WTC11 (cell line): Measurements from ENCODE around the gene TIE1. TPM values are rescaled to one million over a fixed set of nuclear protein-coding genes. Genes with fewer than 3 reads are reported as not detected.

ENCODE experiments used
- ATF1 ChIP-seq: sonication (generic); formaldehyde crosslinking; IDR thresholded peaks from 2 replicates; pipeline ENCODE4 v1.8.1; 2023; ENCODE audit warnings: mild to moderate bottlenecking, moderate library complexity, missing genetic modification reagents
- CBFB ChIP-seq: sonication (generic); formaldehyde crosslinking; IDR thresholded peaks from 2 replicates; pipeline ENCODE4 v1.8.1; 2022; ENCODE audit warnings: mild to moderate bottlenecking, low read depth, missing genetic modification reagents
- CREM ChIP-seq: sonication (generic); formaldehyde crosslinking; IDR thresholded peaks from 2 replicates; pipeline ENCODE4 v1.8.1; 2022; ENCODE audit warnings: mild to moderate bottlenecking, missing genetic modification reagents, moderate library complexity
- ESRRA ChIP-seq: sonication (generic); formaldehyde crosslinking; IDR thresholded peaks from 2 replicates; pipeline ENCODE4 v1.8.1; 2022; ENCODE audit warnings: mild to moderate bottlenecking, missing genetic modification reagents, borderline replicate concordance
- GRHL2 ChIP-seq: fragments of 250-450 bp; sonication (Bioruptor Pico); IDR thresholded peaks from 2 replicates; pipeline ENCODE4 v1.8.0; 2022; ENCODE audit warnings: mild to moderate bottlenecking, moderate library complexity; ENCODE audit not compliant: insufficient replicate concordance, severe bottlenecking
- IRF2 ChIP-seq: sonication (generic); formaldehyde crosslinking; IDR thresholded peaks from 2 replicates; pipeline ENCODE4 v1.8.0; 2022; ENCODE audit warnings: low read depth, missing genetic modification reagents, borderline replicate concordance
- JUN ChIP-seq: sonication (generic); formaldehyde crosslinking; IDR thresholded peaks from 2 replicates; pipeline ENCODE4 v1.8.0; 2023; ENCODE audit warnings: mild to moderate bottlenecking, missing genetic modification reagents
- KAT7 ChIP-seq: sonication (generic); formaldehyde crosslinking; IDR thresholded peaks from 2 replicates; pipeline ENCODE4 v1.8.1; 2023; ENCODE audit warnings: missing genetic modification reagents, mild to moderate bottlenecking, borderline replicate concordance
- NFE2L1 ChIP-seq: sonication (generic); formaldehyde crosslinking; IDR thresholded peaks from 2 replicates; pipeline ENCODE4 v1.8.1; 2023; ENCODE audit warnings: missing genetic modification reagents
- NFYB ChIP-seq: sonication (generic); formaldehyde crosslinking; conservative IDR thresholded peaks from 2 replicates; pipeline ENCODE4 v1.8.0; 2022; ENCODE audit warnings: low read depth, missing genetic modification reagents
- NR2C2 ChIP-seq: sonication (generic); formaldehyde crosslinking; IDR thresholded peaks from 2 replicates; pipeline ENCODE4 v1.8.0; 2022; ENCODE audit warnings: mild to moderate bottlenecking, missing genetic modification reagents
- RELA ChIP-seq: sonication (generic); formaldehyde crosslinking; IDR thresholded peaks from 2 replicates; pipeline ENCODE4 v1.8.1; 2022; ENCODE audit warnings: missing genetic modification reagents, mild to moderate bottlenecking, borderline replicate concordance
- TCF7 ChIP-seq: sonication (generic); formaldehyde crosslinking; IDR thresholded peaks from 2 replicates; pipeline ENCODE4 v1.8.0; 2022; ENCODE audit warnings: mild to moderate bottlenecking, low read depth, missing genetic modification reagents, moderate library complexity
- TP53 ChIP-seq: sonication (generic); formaldehyde crosslinking; IDR thresholded peaks from 2 replicates; pipeline ENCODE4 v1.8.1; 2023; ENCODE audit warnings: mild to moderate bottlenecking, missing genetic modification reagents
- ZNF219 ChIP-seq: sonication (generic); formaldehyde crosslinking; IDR thresholded peaks from 2 replicates; pipeline ENCODE4 v1.8.0; 2023; ENCODE audit warnings: missing genetic modification reagents, mild to moderate bottlenecking, borderline replicate concordance
- ZNF232 ChIP-seq: sonication (generic); formaldehyde crosslinking; IDR thresholded peaks from 2 replicates; pipeline ENCODE4 v1.8.0; 2022; ENCODE audit warnings: mild to moderate bottlenecking, missing genetic modification reagents
- ZNF671 ChIP-seq: fragments of 250-450 bp; sonication (Bioruptor Pico); IDR thresholded peaks from 2 replicates; pipeline ENCODE4 v1.8.0; 2021; ENCODE audit warnings: mild to moderate bottlenecking
- total RNA-seq: library from RNA; stranded (reverse); gene quantifications from 3 replicates; pipeline ENCODE4 v1.2.3, GENCODE V29; 2021
- TF ChIP-seq, protein P1 (sequence below): fragments of 250-450 bp; sonication (Bioruptor Pico); IDR thresholded peaks from 2 replicates; pipeline ENCODE4 v1.9.0; 2021; ENCODE audit warnings: mild to moderate bottlenecking
- TF ChIP-seq, protein P2 (sequence below): sonication (generic); formaldehyde crosslinking; IDR thresholded peaks from 2 replicates; pipeline ENCODE4 v1.8.1; 2022; ENCODE audit warnings: low read depth, missing genetic modification reagents, borderline replicate concordance
- TF ChIP-seq, protein P3 (sequence below): sonication (generic); formaldehyde crosslinking; IDR thresholded peaks from 2 replicates; pipeline ENCODE4 v1.8.1; 2023; ENCODE audit warnings: mild to moderate bottlenecking, moderate library complexity, missing genetic modification reagents
- TF ChIP-seq, protein P4 (sequence below): sonication (generic); formaldehyde crosslinking; IDR thresholded peaks from 2 replicates; pipeline ENCODE4 v1.8.0; 2023; ENCODE audit warnings: mild to moderate bottlenecking, missing genetic modification reagents
- TF ChIP-seq, protein P5 (sequence below): sonication (generic); formaldehyde crosslinking; IDR thresholded peaks from 2 replicates; pipeline ENCODE4 v1.8.0; 2023; ENCODE audit warnings: missing genetic modification reagents, mild to moderate bottlenecking, borderline replicate concordance

The TIE1 gene
- total RNA-seq, 1 experiment from 2014 or later: 2.5 TPM

DNA sequence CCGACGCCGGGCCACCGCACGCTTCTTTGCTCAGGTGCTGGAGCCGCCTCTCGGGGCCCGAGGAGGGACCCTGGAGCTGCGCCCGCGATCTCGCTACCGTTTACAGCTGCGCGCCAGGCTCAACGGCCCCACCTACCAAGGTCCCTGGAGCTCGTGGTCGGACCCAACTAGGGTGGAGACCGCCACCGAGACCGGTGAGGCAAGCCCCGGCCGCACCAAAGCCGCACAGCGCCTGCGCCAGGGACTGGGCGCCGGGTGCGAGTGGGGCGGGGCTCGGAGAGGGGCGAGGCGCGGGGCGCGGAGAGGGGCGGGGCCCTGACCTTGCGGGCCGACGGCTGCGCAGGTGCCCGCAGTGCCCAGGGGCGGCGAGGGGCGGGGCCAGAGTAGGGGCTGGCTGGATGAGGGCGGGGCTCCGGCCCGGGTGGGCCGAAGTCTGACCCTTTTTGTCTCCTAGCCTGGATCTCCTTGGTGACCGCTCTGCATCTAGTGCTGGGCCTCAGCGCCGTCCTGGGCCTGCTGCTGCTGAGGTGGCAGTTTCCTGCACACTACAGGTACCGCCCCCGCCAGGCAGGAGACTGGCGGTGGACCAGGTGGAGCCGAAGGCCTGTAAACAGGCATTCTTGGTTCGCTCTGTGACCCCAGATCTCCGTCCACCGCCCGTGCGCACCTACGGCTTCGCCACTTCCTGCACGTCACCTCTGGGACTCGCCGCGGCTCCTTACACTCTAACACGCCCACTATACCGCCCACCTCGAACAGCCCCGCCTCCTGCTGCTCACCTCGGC lies 48.2 kb downstream of the TIE1 start (continued):
- no peak for TF ChIP-seq KAT7 (CRISPR knock-in tag)
- TF ChIP-seq NFE2L1 (CRISPR knock-in tag): no peak
- no peak for TF ChIP-seq ESRRA (CRISPR knock-in tag)
- TF ChIP-seq CREM: no peak
- TF ChIP-seq, protein P1, sequence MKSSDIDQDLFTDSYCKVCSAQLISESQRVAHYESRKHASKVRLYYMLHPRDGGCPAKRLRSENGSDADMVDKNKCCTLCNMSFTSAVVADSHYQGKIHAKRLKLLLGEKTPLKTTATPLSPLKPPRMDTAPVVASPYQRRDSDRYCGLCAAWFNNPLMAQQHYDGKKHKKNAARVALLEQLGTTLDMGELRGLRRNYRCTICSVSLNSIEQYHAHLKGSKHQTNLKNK: no peak
- 0 out of 2 replicates have a peak, but pooled peaks have one; percentile 17 for TF ChIP-seq TP53
- no peak for TF ChIP-seq TCF7
- TF ChIP-seq ZNF671 (CRISPR knock-in tag): no peak
- TF ChIP-seq, protein P2, sequence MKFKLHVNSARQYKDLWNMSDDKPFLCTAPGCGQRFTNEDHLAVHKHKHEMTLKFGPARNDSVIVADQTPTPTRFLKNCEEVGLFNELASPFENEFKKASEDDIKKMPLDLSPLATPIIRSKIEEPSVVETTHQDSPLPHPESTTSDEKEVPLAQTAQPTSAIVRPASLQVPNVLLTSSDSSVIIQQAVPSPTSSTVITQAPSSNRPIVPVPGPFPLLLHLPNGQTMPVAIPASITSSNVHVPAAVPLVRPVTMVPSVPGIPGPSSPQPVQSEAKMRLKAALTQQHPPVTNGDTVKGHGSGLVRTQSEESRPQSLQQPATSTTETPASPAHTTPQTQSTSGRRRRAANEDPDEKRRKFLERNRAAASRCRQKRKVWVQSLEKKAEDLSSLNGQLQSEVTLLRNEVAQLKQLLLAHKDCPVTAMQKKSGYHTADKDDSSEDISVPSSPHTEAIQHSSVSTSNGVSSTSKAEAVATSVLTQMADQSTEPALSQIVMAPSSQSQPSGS: no peak
- TF ChIP-seq NFYB: no peak
- TF ChIP-seq IRF2 (CRISPR knock-in tag): no peak
- TF ChIP-seq, protein P3, sequence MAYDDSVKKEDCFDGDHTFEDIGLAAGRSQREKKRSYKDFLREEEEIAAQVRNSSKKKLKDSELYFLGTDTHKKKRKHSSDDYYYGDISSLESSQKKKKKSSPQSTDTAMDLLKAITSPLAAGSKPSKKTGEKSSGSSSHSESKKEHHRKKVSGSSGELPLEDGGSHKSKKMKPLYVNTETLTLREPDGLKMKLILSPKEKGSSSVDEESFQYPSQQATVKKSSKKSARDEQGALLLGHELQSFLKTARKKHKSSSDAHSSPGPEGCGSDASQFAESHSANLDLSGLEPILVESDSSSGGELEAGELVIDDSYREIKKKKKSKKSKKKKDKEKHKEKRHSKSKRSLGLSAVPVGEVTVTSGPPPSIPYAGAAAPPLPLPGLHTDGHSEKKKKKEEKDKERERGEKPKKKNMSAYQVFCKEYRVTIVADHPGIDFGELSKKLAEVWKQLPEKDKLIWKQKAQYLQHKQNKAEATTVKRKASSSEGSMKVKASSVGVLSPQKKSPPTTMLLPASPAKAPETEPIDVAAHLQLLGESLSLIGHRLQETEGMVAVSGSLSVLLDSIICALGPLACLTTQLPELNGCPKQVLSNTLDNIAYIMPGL (CRISPR knock-in tag): no peak; the same call in 1 of the 2 replicates
- TF ChIP-seq GRHL2 (CRISPR knock-in tag): no peak
- TF ChIP-seq, protein P4, sequence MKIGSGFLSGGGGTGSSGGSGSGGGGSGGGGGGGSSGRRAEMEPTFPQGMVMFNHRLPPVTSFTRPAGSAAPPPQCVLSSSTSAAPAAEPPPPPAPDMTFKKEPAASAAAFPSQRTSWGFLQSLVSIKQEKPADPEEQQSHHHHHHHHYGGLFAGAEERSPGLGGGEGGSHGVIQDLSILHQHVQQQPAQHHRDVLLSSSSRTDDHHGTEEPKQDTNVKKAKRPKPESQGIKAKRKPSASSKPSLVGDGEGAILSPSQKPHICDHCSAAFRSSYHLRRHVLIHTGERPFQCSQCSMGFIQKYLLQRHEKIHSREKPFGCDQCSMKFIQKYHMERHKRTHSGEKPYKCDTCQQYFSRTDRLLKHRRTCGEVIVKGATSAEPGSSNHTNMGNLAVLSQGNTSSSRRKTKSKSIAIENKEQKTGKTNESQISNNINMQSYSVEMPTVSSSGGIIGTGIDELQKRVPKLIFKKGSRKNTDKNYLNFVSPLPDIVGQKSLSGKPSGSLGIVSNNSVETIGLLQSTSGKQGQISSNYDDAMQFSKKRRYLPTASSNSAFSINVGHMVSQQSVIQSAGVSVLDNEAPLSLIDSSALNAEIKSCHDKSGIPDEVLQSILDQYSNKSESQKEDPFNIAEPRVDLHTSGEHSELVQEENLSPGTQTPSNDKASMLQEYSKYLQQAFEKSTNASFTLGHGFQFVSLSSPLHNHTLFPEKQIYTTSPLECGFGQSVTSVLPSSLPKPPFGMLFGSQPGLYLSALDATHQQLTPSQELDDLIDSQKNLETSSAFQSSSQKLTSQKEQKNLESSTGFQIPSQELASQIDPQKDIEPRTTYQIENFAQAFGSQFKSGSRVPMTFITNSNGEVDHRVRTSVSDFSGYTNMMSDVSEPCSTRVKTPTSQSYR (CRISPR knock-in tag): no peak
- no peak for TF ChIP-seq ZNF219
- no peak for TF ChIP-seq JUN
- TF ChIP-seq RELA (CRISPR knock-in tag): no peak
- no peak for TF ChIP-seq ATF1 (CRISPR knock-in tag)
- no peak for TF ChIP-seq ZNF232 (CRISPR knock-in tag)
- no peak for TF ChIP-seq CBFB (CRISPR knock-in tag)
- no peak for TF ChIP-seq NR2C2 (CRISPR knock-in tag)
- TF ChIP-seq, protein P5, sequence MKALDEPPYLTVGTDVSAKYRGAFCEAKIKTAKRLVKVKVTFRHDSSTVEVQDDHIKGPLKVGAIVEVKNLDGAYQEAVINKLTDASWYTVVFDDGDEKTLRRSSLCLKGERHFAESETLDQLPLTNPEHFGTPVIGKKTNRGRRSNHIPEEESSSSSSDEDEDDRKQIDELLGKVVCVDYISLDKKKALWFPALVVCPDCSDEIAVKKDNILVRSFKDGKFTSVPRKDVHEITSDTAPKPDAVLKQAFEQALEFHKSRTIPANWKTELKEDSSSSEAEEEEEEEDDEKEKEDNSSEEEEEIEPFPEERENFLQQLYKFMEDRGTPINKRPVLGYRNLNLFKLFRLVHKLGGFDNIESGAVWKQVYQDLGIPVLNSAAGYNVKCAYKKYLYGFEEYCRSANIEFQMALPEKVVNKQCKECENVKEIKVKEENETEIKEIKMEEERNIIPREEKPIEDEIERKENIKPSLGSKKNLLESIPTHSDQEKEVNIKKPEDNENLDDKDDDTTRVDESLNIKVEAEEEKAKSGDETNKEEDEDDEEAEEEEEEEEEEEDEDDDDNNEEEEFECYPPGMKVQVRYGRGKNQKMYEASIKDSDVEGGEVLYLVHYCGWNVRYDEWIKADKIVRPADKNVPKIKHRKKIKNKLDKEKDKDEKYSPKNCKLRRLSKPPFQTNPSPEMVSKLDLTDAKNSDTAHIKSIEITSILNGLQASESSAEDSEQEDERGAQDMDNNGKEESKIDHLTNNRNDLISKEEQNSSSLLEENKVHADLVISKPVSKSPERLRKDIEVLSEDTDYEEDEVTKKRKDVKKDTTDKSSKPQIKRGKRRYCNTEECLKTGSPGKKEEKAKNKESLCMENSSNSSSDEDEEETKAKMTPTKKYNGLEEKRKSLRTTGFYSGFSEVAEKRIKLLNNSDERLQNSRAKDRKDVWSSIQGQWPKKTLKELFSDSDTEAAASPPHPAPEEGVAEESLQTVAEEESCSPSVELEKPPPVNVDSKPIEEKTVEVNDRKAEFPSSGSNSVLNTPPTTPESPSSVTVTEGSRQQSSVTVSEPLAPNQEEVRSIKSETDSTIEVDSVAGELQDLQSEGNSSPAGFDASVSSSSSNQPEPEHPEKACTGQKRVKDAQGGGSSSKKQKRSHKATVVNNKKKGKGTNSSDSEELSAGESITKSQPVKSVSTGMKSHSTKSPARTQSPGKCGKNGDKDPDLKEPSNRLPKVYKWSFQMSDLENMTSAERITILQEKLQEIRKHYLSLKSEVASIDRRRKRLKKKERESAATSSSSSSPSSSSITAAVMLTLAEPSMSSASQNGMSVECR: no peak
